ENCODE measurements around the gene PRSS33. TPM values are rescaled to one million over a fixed set of nuclear protein-coding genes. Genes with fewer than 3 reads are reported as not detected.

Gene PRSS33
- total RNA-seq, 1 experiment from 2014 or later, result 0.24 TPM

- in situ Hi-C loops (cut with HindIII; ENCODE audit: low pct_unique_long_range_greater_than_20kb, low sequenced_read_pairs), result no loop called here
- no peak for DNase-seq (ENCODE audit: low read depth, low spot score)
Observed at GRCh38 chr16:2756288-2757015, 30.9 kb downstream of the PRSS33 start.

- DNase-seq (ENCODE audit: low read depth, low spot score), result no peak
- in situ Hi-C loops (cut with HindIII; ENCODE audit: low pct_unique_long_range_greater_than_20kb, low sequenced_read_pairs), result no loop called here
Observed at GRCh38 chr16:2755158-2755557, 32.2 kb downstream of the PRSS33 start.

GRCh38 chr16:2753733-2754020, 33.7 kb downstream of the PRSS33 start:
- no peak for DNase-seq (ENCODE audit: low read depth, low spot score)
- in situ Hi-C loops (cut with HindIII; ENCODE audit: low pct_unique_long_range_greater_than_20kb, low sequenced_read_pairs), result no loop called here

DNA sequence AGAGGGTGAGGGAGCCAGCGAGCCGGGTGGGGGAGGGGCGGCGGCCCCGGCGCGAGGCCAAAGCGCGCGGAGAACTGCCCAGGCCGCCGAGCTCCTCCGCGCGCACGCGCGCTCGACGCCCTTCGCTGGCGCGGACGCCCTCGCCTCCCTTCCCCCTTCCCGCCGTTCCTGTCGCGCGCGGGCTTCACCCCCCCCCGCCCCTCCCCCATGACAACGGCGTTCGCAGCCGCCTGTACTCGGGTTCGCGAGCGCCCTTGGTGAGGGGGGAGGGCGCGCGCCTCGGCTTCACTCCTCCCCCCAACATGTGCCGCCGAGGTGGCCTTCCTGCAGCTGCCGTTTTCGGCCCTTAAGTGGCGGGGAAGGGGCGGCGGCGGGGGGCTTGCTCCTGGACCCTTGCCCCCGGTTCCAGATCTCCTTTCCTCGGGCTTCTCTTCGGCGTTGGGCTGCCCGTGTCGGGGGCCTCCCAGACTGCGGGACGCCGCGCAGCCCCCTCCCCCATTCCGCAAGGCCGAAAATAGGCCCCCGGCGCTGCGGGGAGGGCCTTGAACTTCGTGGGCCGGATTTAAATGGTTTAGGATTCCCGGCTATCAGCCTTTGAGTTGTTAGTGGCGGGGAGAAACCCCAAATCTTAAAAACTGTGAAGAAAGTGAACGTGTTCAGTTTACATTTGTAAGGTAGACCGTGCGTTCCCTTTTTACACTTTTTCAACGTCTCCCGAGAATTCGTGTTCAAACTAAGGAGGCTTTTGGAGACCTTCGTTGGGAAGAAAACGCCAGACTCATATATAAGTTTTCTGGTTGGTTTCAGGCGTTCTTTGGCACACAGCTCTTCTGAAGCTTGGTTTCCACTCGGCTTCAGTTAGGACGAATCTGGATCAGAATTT, 34.3 kb downstream of the PRSS33 start:
- DNase-seq (ENCODE audit: low read depth, low spot score), result peak; percentile 81
- in situ Hi-C loops (cut with HindIII; ENCODE audit: low pct_unique_long_range_greater_than_20kb, low sequenced_read_pairs), result no loop called here

DNA sequence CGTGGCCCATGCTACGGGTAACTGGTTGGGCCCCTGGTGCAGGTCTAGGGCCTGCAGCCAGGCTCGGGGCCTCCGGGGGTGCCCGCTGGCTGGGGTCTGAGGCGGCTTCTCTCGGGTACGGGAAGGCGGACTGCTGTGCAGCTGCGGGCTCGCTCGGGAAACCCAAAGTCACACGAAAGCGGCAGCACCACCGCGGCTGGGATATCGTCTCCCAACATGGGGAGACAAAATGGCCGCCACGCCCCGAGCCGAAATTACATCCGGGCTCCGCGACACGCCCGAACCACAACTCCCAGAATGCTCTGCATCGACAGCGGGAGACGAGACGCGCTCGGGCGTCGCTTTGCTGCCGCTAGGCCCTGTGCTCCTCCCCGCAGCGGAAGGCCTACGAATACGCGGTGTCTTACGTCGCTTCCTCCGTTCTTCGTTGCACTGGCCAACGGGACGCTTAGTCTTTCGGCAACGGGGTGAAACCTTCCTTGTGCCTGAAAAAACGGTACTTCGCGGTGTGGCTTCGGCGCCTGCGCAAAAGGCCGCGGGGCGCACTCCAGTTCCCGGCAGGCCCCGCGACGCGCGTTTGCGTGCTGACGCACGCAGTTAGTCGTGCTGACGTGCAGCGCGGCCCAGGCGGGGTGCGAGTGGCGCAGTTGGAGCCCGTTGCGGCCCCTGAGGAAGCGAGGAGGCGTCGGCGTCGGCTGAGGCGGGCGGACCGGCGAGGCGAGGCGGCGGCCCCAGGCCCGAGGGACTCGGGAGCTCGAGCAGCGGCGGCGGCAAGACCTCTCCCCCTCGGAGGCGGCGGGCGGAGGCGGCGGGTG, 35.1 kb downstream of the PRSS33 start, which contains the start of gene SRRM2:
TSS of gene SRRM2 (plus strand) at position 604 of the 815 bp plus-strand sequence. CDS start 3,727 bp downstream, outside the sequence.
- DNase-seq (ENCODE audit: low read depth, low spot score), result peak; percentile 92
- in situ Hi-C loops (cut with HindIII; ENCODE audit: low pct_unique_long_range_greater_than_20kb, low sequenced_read_pairs), result no loop called here

DNA sequence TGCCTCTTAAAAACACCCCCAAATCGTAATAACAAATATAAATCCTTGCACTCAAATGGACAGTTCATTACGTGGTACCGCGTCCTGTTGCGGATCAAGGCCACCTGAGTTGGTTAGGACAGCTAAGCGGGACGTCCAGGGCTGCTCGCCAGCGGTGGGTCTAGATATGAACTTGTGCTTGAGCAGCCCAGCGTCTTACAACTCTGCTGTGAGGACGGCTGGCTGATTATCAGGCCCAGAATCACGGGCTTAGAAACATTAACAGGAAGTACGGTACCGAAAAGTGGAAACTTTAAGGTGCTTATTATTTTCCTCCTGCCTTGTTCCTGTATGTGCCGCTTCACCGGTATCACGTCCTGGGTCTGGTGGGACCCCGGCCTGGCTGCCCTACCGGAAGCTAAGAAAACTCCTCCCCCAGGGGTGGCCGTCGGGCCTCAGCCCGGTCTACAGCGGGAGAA, 35.8 kb downstream of the PRSS33 start:
- DNase-seq (ENCODE audit: low read depth, low spot score), result peak; percentile 19
- in situ Hi-C loops (cut with HindIII; ENCODE audit: low pct_unique_long_range_greater_than_20kb, low sequenced_read_pairs), result no loop called here

DNA sequence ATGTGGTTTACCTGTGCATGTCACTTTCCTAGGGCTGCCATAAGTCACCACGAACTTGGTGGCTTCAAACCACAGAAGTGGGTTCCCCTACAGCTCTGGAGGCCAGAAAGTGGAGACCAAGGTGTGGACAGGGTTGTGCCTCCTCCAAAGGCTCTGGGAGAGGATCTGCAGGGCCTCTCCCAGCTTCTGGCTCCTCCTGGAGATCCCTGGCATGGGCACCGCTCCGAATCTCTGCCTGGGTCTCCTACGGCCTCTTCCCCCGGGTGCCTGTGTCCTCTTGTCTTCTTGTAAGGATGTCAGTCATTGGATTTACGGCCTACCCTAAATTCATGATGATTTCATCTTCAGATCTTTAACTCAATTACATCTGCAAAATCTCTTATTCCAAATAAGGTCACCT, 37.4 kb downstream of the PRSS33 start:
- in situ Hi-C loops (cut with HindIII; ENCODE audit: low pct_unique_long_range_greater_than_20kb, low sequenced_read_pairs), result no loop called here
- DNase-seq (ENCODE audit: low read depth, low spot score), result no peak

DNA sequence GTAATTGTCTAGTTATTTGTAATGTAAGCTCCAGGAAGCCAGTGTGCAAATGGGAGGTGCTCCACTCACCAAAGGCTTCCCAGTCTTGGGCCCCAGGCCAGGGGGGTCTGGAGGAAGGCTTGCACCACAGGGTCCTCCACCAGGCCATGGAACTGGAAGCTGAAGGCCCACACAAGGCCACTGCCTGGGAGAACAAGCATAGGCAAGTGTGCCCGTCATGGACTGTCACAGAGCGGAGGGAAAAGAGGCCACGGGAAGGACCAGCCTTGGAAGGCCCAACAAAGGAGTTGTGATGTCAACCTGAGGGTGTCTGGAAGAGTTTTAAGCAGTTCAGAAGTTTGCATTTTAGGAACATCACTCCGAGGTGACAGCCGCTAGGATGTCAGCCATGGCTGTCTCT, 37.9 kb downstream of the PRSS33 start:
- in situ Hi-C loops (cut with HindIII; ENCODE audit: low pct_unique_long_range_greater_than_20kb, low sequenced_read_pairs), result no loop called here
- DNase-seq (ENCODE audit: low read depth, low spot score), result no peak

- in situ Hi-C loops (cut with HindIII; ENCODE audit: low pct_unique_long_range_greater_than_20kb, low sequenced_read_pairs), result no loop called here
Observed at GRCh38 chr16:2748757-2749455, 38.5 kb downstream of the PRSS33 start.

DNA sequence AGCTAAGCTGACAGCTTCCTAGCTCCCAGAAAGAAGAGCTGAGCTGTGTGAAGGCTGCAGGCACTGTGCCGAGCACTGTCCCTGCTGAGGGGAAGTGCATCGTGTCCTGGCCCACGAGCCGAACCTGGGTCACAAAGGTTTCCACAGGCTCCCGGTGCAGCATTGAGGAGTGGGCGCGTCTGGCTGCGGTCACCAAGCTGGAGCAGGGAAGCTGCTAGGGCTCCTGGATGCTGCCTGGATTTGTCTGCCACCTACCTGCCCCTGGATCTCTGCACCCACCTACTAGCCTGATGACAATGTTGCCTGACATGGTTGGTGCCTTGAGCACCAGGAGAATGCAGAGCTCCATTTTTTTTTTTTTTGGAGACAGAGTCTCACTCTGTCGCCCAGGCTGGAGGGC, 41.4 kb downstream of the PRSS33 start:
- in situ Hi-C loops (cut with HindIII; ENCODE audit: low pct_unique_long_range_greater_than_20kb, low sequenced_read_pairs), result no loop called here
- DNase-seq (ENCODE audit: low read depth, low spot score), result no peak

More at GRCh38 chr16:2748757-2749455, 38.5 kb downstream of the PRSS33 start:
- DNase-seq (ENCODE audit: low read depth, low spot score), result no peak

GRCh38 chr16:2745116-2745890, 42.1 kb downstream of the PRSS33 start:
- no peak for DNase-seq (ENCODE audit: low read depth, low spot score)
- in situ Hi-C loops (cut with HindIII; ENCODE audit: low pct_unique_long_range_greater_than_20kb, low sequenced_read_pairs), result no loop called here

- no peak for DNase-seq (ENCODE audit: low read depth, low spot score)
- in situ Hi-C loops (cut with HindIII; ENCODE audit: low pct_unique_long_range_greater_than_20kb, low sequenced_read_pairs), result no loop called here
Observed at GRCh38 chr16:2744711-2745110, 42.6 kb downstream of the PRSS33 start.

DNA sequence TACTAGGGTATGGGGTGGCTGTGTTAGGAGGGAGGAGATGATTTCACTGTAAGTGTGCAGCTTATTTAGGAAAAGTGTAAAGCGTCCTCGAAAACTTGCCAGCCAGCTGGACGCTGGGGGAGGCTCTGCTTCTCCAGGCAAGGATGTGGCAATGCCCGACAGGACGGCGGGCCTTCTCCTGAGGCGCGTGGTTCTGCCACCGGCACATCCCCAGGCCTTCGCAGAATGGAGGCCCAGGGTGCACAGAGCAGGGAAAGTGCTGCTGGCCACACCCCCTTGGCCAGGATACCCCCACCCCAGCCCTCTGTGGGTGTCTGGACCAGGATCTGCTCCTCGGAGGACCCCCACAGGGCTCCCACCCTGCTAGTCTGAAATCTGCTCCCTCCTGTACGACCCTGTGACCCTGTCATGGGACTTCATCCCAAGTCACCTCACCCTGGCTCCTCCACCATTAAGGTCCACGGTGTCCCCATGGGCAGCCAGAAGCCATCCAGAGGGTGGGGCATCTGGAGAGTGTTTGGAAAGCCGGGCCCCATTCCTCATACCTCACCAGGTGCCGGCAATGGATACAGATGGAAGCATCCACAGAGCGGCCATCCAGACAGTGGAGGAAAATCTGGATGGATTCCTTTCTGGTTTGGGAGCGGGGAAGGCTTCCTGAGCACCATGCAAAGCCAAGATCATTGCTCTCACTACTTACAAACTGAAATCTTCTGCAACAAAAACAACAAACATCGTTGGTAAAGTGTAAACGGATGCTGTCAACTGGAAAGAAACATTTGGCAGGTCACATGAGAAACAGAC, 44.2 kb downstream of the PRSS33 start:
- in situ Hi-C loops (cut with HindIII; ENCODE audit: low pct_unique_long_range_greater_than_20kb, low sequenced_read_pairs), result no loop called here
- no peak for DNase-seq (ENCODE audit: low read depth, low spot score)

DNA sequence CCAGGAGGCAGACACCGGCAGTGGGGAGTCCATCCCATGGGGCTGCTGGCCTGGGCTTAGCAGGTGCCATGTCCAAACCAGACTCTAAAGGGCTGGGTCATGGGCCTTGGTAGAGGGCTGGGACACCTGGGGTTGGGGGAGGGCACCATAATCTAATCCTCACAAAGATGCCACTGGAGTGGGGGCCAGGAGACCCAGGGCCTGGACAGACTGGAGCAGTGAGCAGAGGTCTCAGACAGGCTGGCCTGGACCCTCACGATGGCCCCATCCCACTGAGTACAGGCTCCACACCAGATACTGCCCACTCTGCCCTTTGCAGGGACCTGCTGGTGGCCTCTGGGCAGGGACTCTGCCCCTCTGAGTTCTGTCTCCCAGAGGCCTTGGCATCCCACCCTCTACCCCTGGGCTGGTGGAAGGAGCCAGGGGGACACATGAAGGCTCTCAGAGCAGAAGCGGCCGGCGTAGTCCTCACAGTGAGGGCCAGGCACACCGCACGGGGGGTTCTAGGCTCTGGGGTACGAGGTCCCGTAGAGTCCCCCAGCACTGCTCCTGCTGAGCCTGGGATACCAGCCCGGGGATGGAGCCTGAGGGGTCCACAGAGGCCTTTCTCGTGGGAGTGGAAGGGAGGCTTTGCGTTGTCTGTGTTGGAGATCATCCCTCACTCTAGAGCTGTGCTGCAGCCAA, 44.9 kb downstream of the PRSS33 start:
- in situ Hi-C loops (cut with HindIII; ENCODE audit: low pct_unique_long_range_greater_than_20kb, low sequenced_read_pairs), result no loop called here
- DNase-seq (ENCODE audit: low read depth, low spot score), result no peak

DNA sequence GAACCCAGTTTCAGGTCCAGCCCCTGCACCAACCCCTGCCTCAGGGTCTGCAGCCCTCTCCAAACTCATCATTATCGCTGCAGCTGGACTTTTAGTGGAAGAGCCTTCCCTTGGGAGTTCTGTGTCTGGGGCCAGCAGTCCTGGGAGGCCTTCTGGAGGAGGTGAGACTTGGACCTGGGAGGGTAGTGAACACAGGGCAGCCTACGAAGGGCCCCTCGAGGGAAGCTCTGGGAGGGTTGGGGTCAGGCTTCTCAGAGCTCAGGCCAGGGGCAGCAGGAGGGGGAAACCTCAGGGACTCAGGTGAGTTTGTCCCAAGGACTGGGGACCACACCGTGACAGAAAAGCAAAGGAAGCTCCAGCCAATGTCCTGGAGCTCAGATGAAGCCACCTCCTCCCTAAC, 46.2 kb downstream of the PRSS33 start:
- in situ Hi-C loops (cut with HindIII; ENCODE audit: low pct_unique_long_range_greater_than_20kb, low sequenced_read_pairs), result no loop called here
- DNase-seq (ENCODE audit: low read depth, low spot score), result no peak

DNA sequence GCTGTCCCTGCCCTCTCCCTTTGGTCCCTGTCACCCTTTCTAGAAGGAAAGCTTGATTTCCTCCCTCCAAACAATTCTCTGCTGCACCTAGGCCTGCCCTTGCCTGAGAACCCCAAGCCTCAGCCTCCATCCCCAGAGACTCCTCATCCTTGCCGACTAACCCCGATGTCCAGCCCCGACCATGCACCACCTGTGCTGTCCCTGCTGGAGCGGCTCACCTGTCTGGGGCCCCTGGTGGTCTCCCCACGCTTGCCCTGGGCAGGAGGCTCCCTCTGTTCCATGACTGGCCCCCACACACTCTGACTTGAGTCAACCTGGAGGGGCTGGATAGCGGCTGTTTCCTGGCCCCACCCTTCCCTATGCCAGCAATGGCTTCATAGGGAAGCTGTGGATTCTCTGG, 46.9 kb downstream of the PRSS33 start:
- in situ Hi-C loops (cut with HindIII; ENCODE audit: low pct_unique_long_range_greater_than_20kb, low sequenced_read_pairs), result no loop called here
- no peak for DNase-seq (ENCODE audit: low read depth, low spot score)
